ENCODE measurements around the gene CEP83.

CEP83 gene

DNA sequence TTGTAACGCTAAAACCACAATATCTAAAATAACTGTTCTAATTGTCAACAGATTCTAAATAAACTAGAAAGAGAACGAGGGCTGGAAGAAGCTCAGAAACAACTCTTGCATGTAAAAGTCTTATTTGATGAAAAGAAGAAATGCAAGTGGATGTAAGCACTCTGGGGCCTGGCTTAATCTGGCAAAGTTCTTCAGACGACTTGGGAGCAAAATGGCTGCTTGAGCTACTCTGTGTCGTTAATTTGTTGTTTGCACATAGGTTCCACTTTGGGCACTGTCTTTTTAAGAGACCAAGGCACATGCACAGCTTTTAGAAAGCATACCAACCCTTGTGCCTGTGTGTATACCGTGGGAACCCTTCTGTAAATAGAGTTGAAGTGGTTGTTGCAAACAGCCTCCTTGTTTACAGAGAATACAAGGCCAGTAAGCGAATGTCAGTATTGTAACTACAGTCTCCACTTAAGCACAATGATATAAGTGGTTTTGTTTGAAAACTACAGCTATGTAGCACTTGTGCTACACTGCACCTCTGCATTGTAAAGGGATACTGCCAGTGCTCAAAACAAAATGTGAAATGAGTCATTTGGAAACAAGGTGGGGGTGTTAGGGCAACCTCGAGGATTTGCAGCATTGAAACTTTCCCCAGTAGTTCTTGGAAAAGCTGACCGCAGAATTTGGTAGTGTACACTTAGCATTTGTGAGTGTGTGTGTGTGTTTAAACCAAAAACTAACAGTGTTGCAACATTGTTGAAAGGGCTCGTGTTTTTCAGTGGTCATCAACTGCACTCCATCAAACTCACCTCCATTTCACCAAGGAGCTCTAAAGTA, 154.3 kb downstream of the CEP83 start:
- DNase-seq (ENCODE audit: low read depth, low spot score): no peak

DNA sequence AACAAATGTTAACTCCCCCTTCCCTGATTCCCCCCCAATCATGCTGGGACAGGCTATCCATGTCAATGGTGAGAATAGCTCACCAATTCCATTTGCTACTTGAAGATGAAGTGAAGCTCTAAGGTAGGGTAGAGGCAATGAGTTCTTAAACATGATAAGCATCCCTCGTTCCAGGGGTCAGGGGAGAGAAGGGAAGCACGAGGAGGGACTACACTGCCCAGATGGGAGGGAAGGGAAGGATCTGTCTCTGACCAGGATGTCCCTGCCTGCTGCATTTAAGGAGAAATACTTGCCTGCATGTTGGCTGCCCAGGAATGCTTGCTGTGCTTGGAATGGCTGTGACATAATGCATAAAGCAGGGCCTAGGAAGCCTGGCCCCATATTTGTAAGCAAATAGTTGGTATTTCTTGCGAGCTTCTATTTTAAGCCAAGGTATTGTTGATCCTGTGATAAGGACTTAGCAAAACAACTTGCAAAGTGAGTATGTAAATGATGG, 155.1 kb downstream of the CEP83 start:
- DNase-seq (ENCODE audit: low read depth, low spot score): no peak

DNA sequence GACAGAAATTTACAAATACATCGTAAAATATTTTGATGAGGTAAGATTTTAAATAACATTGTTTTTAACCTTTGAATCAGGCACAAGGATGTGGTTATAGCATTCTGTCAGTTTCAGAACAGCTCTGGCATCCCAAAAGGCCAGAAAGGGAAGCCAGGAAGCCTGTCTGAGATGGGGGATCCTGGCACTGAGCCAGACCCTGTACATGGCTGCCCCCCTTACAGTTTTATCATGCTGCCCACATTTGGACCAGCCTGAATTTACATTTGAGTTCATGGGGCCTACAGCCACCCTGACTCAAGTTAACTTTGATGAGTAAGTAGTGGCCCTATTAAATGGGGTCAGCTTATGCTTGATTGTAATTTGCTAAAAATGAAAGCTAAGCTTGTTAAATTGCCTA, 155.7 kb downstream of the CEP83 start:
- no peak for DNase-seq (ENCODE audit: low read depth, low spot score)

DNA sequence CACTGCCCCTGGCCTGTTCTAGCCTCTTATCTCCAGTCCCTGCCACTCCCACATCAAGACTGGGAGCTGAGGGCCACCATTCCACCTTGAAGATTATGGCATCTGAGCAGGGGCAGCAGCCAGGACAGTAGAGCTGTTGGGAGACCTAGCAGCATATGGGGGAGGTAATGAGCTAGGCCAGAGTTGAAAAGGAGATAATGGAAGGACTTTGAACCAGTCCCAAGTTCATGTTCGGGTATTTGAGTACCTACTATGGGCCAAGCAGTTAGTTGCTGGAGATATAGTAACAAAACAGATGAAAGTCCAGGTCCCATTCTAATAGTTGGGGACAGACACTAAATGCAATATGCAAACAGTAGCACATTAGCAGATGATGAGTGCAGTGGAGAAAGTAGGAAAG, 159.8 kb downstream of the CEP83 start:
- no peak for DNase-seq (ENCODE audit: low read depth, low spot score)

DNA sequence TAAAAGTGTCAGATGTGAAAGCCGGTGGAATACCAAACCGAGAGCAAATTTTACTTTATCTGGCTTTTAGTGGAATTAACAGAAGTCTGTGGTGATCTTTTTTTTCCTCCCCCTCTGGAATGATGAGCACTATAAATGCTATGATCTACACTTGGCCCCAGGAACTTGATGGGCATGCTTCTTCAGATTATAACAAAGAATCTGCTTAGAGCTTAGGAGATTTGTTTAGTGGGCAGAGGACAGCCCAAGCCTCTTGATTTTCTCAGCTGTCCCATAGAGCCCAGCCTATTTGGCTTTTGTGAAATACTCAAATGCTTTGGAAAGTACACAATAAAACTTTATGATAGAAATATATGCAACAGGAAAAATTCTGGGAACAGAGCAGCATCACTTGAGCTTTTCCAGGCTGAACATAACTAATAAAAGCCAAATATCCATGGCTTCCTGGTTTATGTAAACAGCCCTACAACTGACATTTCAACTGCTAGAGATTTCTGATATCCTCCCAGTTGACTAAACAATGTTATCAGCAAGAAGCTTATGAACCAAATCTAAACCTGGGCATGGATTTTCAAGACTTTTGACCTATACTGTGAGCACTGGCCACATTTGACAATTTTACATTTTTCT, 161.7 kb downstream of the CEP83 start:
- no peak for DNase-seq (ENCODE audit: low read depth, low spot score)

DNA sequence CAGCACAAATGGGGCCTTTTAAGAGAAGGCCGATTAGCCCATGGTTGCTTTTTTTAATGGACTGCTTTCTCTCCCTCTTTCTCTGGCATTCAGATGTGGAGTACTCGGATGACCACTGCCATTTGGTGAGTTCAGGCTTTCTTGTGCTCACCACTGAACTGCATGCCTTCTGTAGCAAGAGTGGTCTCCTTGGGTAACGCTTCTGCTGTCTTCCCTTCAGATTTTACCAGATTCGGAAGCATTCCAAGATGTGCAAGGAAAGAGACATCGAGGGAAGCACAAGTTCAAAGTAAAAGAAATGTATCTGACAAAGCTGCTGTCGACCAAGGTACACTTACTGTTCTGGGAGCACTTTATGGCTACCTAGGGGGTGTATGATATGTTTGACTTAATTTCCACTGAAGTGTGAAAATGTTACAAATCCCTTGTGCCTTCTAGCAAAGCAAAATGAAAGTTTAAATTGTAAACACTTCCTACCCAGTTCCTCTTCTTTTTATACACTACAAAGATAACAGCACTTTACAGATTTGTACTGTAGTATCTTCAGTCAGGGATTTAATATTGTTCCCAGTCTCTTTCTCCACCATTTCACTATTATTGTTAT, 162.5 kb downstream of the CEP83 start:
- no peak for DNase-seq (ENCODE audit: low read depth, low spot score)

DNA sequence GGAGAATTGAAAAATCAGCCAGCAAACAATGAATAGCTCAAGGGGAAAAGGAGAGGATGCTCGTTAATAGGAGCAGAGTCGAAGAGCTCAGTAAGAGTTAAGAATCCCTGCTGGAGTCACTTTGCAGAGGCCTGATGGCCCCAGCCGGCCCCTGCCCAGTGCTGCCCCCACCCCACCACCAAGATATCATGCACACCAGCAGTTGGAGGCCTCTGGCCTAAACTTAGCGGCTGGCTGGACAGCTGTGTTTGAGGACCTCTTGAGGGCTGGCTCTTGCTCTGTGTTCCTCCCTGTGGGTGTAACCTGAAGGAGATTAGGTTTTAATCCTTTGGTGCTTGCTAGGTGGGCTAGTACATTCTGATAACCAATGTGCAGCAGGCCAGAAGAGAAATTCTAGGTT, 169.3 kb downstream of the CEP83 start:
- DNase-seq (ENCODE audit: low read depth, low spot score): no peak

DNA sequence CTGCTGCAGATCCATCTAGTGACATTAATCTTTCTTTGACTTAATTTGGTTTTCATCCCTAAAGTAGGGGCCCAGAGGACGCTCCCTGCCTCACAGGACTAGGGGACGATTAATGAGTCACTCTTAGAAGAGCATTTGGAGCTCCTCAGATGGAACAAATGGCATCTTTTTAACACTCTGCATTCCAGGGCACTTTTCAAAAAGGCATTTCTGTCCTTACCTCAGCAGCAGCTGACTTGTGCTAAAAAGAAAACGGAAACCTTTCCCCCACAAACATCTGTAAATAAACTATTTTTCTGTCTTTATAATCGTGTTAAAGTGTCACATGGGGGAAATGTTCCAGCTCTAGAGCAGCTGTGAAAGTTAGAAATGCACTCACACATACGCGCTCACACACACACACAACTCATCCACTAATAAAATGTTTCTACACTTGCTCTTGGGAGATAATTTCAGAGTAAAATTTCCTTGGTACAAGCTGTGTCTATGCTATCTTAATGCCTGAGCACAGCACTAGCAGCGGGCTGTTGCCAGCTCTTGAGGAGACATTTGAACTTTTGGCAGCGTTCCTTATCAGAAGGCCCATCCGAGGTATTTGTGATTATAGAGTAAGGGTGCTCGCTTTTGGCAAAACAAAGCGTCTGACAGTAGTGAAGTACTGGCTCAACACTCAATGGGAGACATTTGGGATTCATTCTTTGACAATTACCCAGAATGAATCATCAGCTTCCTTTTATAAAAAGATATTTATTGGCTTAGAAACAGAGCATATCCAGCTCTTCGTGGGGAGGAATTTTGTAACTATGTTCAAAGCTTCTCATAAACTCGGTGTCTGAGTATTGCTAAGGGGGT, 170.0 kb downstream of the CEP83 start:
- no peak for DNase-seq (ENCODE audit: low read depth, low spot score)

DNA sequence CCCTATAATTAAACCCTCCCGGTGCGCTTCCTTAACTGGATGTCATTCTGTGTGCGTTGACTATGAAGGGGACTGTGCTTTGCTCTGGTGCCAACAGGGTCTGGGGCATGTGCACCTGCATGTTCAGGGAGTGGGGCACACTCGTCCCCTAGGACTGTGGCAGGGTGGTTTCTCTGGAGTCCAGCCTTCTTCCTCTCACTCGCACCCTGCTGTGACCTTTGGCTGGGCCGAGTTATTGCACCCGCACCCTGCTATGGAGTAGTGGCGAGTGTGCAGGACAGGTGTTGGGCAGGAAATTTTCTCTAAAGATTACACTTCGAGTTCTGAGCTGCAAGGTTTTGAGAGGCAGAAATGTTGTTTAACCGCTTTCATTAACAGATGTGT, 172.4 kb downstream of the CEP83 start:
- DNase-seq (ENCODE audit: low read depth, low spot score): no peak

DNA sequence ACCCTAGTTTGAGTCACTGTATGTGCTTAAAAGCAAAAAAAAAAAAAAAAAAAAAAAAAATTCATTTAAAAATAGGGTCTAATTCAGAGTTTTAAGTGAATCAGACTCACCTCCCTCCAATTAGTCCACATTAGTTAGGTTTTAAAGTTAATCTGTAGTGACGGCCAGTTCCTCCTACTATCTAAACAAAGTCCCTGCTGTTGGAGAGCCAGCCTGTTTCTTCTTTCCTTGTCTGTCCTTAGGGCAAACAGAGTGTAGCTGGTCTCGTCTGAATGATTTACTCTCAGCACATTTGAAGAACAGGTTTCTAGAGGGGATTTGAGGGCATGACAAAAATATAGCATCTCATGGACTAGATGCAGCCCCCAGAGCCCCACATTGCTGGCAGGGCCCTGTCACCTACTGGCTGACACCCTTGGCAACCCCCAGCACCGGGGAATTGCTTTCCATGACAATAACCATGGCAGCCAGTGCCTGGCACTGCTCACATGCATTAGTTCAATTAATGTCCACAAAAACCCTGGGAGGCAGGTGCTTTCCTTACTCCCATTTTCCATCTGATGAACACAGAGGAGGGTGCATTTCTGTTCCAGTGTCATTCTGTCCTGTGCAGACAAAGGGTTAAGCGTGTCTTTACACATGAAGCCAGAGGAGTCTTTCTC, 173.0 kb downstream of the CEP83 start:
- DNase-seq (ENCODE audit: low read depth, low spot score): no peak

DNA sequence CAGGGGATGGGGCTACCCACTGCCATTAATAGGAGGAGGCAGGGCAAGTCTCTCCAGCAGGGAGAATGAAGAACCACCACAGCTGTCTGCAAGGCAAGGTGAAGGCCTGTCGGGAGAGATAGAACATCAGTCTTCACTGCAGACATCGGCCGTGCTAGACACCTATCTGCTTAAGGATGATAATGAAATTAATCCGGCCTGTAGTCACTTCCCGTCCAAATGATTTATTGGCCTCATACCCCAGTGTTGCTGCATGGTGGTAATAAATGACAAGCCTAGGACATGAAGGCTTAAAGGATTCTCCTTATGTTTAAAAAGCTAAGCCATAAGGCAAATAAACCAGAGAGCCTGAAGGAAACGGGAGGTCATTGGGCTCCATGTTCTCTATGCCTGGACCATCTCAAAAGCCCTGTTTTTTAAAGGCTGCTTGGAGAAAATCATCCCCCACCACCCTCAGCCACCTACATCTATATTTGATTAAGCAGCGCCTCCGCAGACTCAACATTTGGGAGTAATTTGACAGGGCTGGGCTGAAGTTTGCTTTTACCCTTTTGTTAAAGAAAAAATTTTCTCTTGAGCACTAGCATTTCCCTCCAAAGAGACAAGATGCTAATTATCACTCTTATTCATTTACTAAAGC, 173.6 kb downstream of the CEP83 start:
- DNase-seq (ENCODE audit: low read depth, low spot score): no peak

DNA sequence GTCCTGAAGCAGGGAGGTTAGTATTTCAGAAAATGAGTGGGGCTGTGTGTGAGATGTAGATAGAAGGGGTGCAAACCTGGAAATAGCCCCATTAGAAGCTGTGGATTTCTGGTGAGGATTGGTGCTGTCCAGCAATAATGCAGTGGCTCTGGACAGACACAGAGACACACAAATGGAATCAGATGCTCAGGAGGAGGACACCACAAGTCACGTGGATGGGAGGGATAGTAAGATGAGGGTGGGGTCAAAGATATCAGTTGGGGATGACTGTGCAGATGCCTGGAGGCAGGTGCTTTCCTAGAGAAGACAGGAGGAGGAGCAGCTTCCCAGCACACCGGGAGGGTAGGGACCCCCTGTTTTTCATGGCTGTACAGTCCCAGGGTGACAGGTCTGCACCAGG, 174.8 kb downstream of the CEP83 start:
- DNase-seq (ENCODE audit: low read depth, low spot score): no peak

DNA sequence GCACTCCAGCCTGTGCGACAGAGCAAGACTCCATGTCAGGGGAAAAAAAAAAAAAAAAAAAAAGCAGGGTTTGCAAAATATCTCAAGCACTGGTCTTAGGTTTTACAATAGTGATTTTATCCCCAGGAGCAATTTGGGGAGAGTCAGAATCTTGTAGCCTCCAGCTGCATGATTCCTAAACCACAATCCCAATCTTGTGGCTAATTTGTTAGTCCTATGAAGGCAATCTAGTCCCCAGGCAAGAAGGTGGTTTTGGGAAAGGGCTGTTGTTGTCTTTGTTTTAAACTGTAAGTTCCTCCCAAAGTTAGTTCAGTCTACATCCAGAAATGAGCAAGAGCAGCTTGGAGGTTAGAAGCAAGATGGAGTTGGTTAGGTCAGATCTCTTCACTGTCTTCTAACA, 175.6 kb downstream of the CEP83 start:
- no peak for DNase-seq (ENCODE audit: low read depth, low spot score)

DNA sequence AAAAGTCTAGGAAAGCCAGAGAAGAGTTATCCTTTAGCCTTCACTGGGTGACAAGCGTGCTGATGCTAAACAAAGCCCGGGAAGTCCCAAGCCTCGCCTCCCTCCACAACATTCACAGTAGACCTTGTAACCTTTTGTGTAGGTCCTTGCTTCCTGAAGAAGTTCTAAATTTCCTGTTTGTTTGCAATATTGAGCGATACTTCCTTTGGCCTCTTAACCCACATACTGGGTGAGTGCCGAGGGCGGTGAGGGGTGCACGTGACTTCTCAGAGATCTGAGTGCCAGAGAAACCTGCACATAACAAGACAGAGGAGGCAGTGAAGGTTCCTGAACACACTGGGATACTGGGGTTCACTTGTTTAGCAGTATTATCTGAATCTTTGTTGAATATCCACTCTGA, 177.0 kb downstream of the CEP83 start:
- no peak for DNase-seq (ENCODE audit: low read depth, low spot score)

DNA sequence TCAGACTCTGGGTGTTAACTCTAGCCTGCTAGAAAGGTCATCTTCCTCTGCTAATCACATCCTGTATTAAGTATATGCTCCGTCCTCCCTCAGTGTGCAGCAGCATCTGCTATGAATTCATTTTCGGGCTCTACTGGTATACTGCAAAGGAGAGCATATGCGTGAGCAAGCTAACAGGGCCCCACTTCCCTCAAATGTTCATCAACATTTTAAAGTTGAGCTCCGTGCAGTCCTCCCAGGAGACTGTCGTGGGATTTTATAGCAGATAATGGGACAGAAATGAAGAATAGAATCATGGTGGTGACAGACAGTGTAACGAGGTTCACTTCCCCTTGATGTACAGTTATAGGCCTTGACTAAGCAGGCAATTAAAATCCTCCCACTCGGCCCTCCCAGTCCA, 179.6 kb downstream of the CEP83 start:
- no peak for DNase-seq (ENCODE audit: low read depth, low spot score)

DNA sequence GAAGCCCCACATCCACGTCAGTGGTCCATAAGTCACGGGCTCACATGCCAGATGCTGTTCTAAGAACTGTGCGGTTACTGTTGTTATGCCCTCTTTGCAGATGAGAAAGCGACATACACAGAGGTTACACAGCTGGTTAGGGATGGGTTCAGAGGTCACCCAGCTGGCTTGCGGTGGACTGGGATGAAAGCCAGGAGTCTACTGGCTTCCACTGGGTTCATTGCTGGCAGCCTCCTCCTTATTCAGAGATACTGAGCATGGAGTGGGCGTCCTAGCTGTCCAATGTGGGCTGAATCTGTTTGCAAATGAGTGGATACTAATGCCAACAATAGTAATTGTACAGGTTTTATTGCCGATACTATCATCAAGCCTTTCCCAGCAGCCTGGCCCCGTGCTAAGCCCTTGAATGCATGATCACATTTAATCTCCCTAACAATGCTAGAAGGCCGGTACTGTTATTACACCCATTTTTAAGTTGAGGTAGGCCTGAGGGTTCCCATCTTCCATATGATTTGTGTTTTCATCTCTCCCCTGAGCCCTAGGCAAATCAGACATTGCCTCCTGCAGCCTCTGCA, 182.2 kb downstream of the CEP83 start:
- DNase-seq (ENCODE audit: low read depth, low spot score): no peak

DNA sequence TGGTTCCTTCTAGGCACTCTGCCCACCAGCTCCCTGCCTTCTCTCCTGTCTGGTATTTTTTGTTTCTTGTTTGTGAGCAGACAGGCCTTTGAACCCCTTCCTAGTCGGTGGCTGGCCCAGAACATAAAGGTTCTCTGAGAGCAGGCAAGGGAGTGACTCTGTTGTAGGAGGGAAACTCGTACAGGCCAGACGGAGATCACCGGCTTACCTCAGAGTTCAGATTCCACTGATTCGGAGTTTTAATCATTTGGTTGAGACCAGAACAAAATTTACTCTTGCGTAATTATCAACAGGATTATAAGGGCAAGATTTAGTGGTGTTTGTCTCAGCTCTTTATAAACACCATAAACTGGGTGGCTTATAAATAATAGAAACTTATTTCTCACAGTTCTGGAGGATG, 182.9 kb downstream of the CEP83 start:
- DNase-seq (ENCODE audit: low read depth, low spot score): no peak

DNA sequence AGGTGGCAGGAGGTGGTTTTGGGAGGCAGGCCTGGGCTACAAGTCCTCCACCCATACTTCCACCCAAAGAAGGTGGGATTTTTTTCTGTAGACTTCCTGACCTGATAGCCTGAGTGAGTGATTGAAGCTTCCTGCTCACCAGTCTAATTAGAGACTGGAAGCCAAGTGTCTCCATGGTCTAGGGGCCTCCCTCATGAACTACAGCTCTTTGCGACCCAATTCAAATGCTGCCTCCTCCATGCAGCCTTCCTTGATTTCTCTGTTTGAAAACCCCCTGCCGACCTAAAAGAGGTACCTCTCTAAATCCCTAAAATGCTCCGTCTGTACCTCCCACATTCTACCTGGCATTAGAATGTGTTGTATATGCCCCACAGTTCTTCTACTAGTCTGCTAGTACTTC, 186.4 kb downstream of the CEP83 start:
- DNase-seq (ENCODE audit: low read depth, low spot score): no peak

DNA sequence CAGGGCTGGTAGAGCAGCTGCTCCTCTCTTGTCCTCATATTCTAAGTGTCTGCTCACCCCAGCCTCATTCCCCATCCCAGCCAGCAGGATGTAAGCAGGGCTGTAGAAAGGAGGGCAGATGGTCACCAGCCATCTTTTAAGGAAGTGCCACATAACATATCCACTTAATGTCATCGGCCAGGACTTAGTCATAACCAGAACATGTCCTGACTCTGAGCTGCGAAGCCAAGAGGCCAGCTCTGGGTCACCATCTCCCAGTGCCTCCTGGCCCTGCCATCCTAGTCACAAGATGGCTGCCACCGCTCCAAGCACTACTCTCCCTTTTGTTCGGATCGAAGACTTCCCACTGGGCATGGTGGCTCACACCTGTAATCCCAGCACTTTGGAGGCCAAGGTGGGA, 187.4 kb downstream of the CEP83 start:
- no peak for DNase-seq (ENCODE audit: low read depth, low spot score)

DNA sequence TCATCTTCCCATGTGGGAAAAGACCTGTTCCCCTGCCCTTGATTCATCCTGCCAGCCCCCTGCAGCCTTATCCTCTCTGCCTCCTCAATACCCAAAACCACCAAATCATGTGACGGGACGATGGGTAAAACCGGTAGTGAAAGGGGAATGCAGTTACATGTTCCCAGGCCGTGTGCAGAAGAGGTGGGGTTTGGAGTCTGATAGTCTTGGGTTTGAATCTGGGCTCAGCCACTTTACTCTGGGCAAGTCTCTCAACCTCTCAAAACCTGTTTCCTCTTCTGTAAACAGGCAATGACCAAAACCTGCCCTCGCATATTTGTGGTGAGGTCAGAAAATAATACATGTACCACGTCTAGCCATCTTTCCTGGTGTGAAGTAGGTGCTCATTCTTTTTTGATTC, 188.3 kb downstream of the CEP83 start:
- DNase-seq (ENCODE audit: low read depth, low spot score): no peak

All from activated naive CD8-positive, alpha-beta T cell treated with anti-CD3 and anti-CD28 coated beads, Interleukin-2, amount 50 U/mL, for 16 hours (primary cell).